Lung (tissue), 12 donors: ENCODE data around the gene CYS1. TPM values are rescaled to one million over a fixed set of nuclear protein-coding genes. Genes with fewer than 3 reads are reported as not detected.

Source experiments
- ATAC-seq: fragments of 200-7000 bp; cut with Tn5 transposase; one replicate; pipeline ENCODE4 v1.9.1; 2020; ENCODE audit warnings: moderate number of reproducible peaks; ENCODE audit not compliant: insufficient read depth, low FRiP score
- DNase-seq, 3 donors: peaks; one replicate each; pipeline ENCODE4 v3.0.0-alpha.2; 2013 to 2017
- H3K27ac ChIP-seq, 2 donors: one replicate each; pipeline ENCODE4 v1.5.1; 2013; ENCODE audit warnings: mild to moderate bottlenecking in 2 of 2, moderate library complexity in 2 of 2, control low read depth in 1 of 2, inconsistent platforms in 1 of 2, low read depth in 1 of 2, low read length in 1 of 2
- H3K27me3 ChIP-seq, 3 donors: one replicate each; pipeline ENCODE4 v1.5.1; 2013; ENCODE audit warnings: low read length in 2 of 3; ENCODE audit not compliant: control insufficient read depth in 3 of 3, insufficient read depth in 3 of 3
- H3K36me3 ChIP-seq, 4 donors: one replicate each; pipeline ENCODE4 v1.5.1; 2013; ENCODE audit warnings: low read length in 4 of 4, mild to moderate bottlenecking in 1 of 4, moderate library complexity in 1 of 4; ENCODE audit not compliant: control insufficient read depth in 4 of 4, insufficient read depth in 4 of 4
- H3K4me1 ChIP-seq, 5 donors: one replicate each; pipeline ENCODE4 v1.5.1; 2013; ENCODE audit warnings: low read length in 5 of 5, mild to moderate bottlenecking in 2 of 5, moderate library complexity in 1 of 5; ENCODE audit not compliant: control insufficient read depth in 5 of 5, insufficient read depth in 5 of 5
- H3K4me3 ChIP-seq: one replicate; pipeline ENCODE4 v1.5.1; 2013; ENCODE audit warnings: mild to moderate bottlenecking, control low read depth, moderate library complexity
- H3K9ac ChIP-seq, 2 donors: one replicate each; pipeline ENCODE4 v1.5.1; 2013; ENCODE audit warnings: low read length in 2 of 2, control low read depth in 1 of 2; ENCODE audit not compliant: insufficient read depth in 1 of 2
- H3K9me3 ChIP-seq, 4 donors: one replicate each; pipeline ENCODE4 v1.5.1; 2013; ENCODE audit warnings: low read length in 3 of 4, mild to moderate bottlenecking in 1 of 4, moderate library complexity in 1 of 4; ENCODE audit not compliant: control insufficient read depth in 4 of 4, insufficient read depth in 3 of 4
- CTCF ChIP-seq: IDR thresholded peaks from 2 replicates; pipeline ENCODE4 v1.5.1; 2012; ENCODE audit warnings: mild to moderate bottlenecking; ENCODE audit errors: control extremely low read depth, extremely low read depth
- WGBS, 2 donors: extraction: QIAGEN DNeasy Blood & Tissue Kit; methylation state at CpG; one replicate each; pipeline ENCODE4 v1.1.7; 2013; 5-methylcytosine and 5-hydroxymethylcytosine counted together
- polyA plus RNA-seq, 2 donors: library from polyadenylated mRNA; stranded (reverse); fragments of 200-250 nt; gene quantifications; one replicate each; pipeline ENCODE4 v1.2.1, GENCODE V29; 2013
- total RNA-seq, 2 donors: library from RNA; depleted of rRNA in 1 of 2; stranded (reverse); fragments of >200 nt in 1 of 2; gene quantifications; one replicate each; pipeline ENCODE4 v1.2.1, GENCODE V29; 2014 to 2021
- donor health status: control.
- donor health status: control.
- donor health status: Bipolar disorder and iron deficiency.
- donor health status: healthy.
- donor health status: DM: yes; HTN: yes; CAD: no.

Gene CYS1
- total and polyA plus RNA-seq, 4 donors, result 0.35 to 5.1 (median 1.0) TPM

GRCh38 chr2:10097352-10098148 lies 17.3 kb upstream of the CYS1 start:
- peak; percentile 82 for TF ChIP-seq CTCF
- Histone ChIP-seq H3K27ac (no peak overlapping the region), H3K9ac (no peak overlapping the region), H3K9me3 (peaks cover 0 to under 1% (median 0%) of the 10 kb centered on the region in 4 donors), H3K36me3 (no peaks in the 10 kb centered on the region), H3K27me3 (peaks cover 0 to 4% (median 2%) of the 10 kb centered on the region in 3 donors), H3K4me3 (no peak overlapping the region), H3K4me1 (peaks cover 0 to 7% (median 3%) of the 10 kb centered on the region in 5 donors)
- ATAC-seq, result peak; percentile 75
- peak in 2 of 3 donors; percentile 43 to 48 for DNase-seq
- WGBS, 2 donors, result 36 to 37% methylated on average over 16 of the region's 16 CpGs

- DNase-seq (no peak), ATAC-seq (no peak)
- peaks cover 0 to 12% (median 8%) of the 10 kb centered on the region in 3 donors for H3K27me3 ChIP-seq
- H3K4me1 ChIP-seq, result peaks cover 0 to 6% (median 3%) of the 10 kb centered on the region in 5 donors
- no peak overlapping the region for H3K4me3 ChIP-seq
- no peak overlapping the region for H3K27ac ChIP-seq
- TF ChIP-seq CTCF, result no peak
- WGBS, 2 donors, result 96 to 99% methylated on average over 10 of the region's 10 CpGs
- no peak overlapping the region for H3K9ac ChIP-seq
- no peaks in the 10 kb centered on the region for H3K36me3 ChIP-seq
- H3K9me3 ChIP-seq, result peaks cover 0 to 3% (median 0%) of the 10 kb centered on the region in 4 donors
These were observed 16.4 kb upstream of the CYS1 start for GRCh38 chr2:10096641-10097040.

GRCh38 chr2:10095175-10095574 lies 15.0 kb upstream of the CYS1 start:
- DNase-seq, result no peak
- peaks cover 0 to 20% (median 19%) of the 10 kb centered on the region in 3 donors for H3K27me3 ChIP-seq
- peaks cover 0 to 6% (median 5%) of the 10 kb centered on the region in 5 donors for H3K4me1 ChIP-seq
- no peak for TF ChIP-seq CTCF
- H3K36me3 ChIP-seq, result no peaks in the 10 kb centered on the region
- peaks cover 0 to 9% (median 0%) of the 10 kb centered on the region in 4 donors for H3K9me3 ChIP-seq
- 82 to 86% methylated on average over 9 of the region's 9 CpGs for WGBS, 2 donors
- no peak overlapping the region for H3K27ac ChIP-seq
- no peak overlapping the region for H3K9ac ChIP-seq
- no peak for ATAC-seq
- no peak overlapping the region for H3K4me3 ChIP-seq
